Measurements from ENCODE around the gene DNM3.
A peak's percentile ranks its signal among the peaks of the same experiment; 100 is the strongest.

The DNM3 gene

DNA sequence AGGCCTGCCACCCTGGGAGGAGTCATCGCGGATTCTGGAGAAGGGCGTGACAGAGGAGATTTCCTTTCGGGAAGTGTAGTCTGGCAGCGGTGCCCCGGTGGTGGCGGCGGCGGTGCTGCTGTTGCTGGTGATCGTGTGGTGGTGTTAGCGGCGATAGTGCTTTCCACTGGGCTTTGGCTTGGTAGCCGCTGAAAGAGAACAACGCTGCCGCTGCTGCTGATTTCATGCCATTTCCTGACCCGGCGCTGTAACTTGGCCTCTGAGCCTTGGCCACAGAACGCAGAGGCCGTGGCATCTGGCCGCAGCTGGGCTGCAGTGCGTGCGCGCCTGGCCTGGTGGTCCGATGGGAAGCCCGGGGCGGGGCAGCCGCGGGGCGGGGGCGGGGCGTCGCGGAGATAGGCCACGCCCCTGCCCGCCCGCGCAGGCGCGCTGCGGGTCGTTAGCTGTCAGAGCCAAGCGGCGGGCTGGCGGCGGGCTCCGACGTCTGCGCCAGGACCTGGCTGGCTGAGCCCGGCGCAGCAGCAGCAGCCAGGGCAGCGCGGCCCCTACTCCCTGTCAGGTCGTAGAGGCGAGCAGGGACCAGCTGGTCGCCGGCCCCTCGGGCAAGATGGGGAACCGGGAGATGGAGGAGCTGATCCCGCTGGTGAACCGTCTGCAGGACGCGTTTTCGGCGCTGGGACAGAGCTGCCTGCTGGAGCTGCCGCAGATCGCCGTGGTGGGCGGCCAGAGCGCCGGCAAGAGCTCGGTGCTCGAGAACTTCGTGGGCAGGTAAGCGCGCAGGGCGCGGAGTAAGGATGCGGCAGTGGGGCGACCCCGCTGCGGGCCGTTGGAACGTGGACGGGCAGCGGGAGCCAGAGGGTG lies at the start of gene DNM3:
Gene DNM3, plus strand, starts transcription at position 449 of the 861 bp plus-strand sequence. Its CDS starts 159 bp downstream, at position 608.
- peak; percentile 89 for DNase-seq (ENCODE audit: low spot score)
- peak within 1 kb of the TSS; percentile 67 to 79 for H3K27ac ChIP-seq
- TF ChIP-seq, protein P1, sequence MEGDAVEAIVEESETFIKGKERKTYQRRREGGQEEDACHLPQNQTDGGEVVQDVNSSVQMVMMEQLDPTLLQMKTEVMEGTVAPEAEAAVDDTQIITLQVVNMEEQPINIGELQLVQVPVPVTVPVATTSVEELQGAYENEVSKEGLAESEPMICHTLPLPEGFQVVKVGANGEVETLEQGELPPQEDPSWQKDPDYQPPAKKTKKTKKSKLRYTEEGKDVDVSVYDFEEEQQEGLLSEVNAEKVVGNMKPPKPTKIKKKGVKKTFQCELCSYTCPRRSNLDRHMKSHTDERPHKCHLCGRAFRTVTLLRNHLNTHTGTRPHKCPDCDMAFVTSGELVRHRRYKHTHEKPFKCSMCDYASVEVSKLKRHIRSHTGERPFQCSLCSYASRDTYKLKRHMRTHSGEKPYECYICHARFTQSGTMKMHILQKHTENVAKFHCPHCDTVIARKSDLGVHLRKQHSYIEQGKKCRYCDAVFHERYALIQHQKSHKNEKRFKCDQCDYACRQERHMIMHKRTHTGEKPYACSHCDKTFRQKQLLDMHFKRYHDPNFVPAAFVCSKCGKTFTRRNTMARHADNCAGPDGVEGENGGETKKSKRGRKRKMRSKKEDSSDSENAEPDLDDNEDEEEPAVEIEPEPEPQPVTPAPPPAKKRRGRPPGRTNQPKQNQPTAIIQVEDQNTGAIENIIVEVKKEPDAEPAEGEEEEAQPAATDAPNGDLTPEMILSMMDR (IDR thresholded peaks at IDR 0.05): no peak

DNA sequence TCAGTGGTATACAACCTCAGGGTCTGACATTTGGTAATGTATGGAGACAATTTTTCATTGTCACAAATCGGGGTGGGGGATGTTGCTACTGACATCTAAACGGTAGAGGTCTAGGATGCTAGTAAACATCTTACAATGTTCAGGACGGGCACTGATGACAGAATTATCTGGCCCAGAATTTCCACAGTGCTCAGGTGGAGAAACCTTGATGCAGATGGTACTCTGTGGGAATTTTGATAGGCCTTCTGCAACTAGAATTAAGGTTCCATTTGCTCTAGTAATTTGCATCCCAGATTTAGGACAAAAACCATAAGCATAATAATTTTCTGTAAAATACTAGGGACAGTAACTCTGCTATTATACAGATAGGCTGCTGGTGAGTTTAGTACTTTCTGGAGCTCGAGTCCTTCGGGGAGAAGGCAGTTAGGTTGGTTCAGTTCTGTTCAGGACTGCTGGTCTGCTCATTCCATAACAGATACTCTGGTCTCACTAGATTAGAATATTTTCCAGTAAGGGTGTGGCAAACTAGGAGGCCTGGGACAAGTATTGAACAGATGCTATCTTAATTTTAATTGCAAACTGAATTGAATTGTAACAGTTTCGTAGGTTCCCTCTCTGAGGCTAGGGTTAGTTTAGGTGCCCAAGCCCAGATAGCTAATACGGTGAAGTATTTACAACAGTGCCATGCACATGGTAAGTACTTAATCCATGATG lies 48.5 kb upstream of the DNM3 start:
- DNase-seq (ENCODE audit: low spot score): no peak
- TF ChIP-seq, protein P1 (IDR thresholded peaks at IDR 0.05): no peak
- H3K4me3 ChIP-seq: no peak overlapping the region
- H3K27ac ChIP-seq: no peak overlapping the region

More for the DNA sequence above, at the start of gene DNM3:
- peak within 1 kb of the TSS; percentile 95 for H3K4me3 ChIP-seq

DNA sequence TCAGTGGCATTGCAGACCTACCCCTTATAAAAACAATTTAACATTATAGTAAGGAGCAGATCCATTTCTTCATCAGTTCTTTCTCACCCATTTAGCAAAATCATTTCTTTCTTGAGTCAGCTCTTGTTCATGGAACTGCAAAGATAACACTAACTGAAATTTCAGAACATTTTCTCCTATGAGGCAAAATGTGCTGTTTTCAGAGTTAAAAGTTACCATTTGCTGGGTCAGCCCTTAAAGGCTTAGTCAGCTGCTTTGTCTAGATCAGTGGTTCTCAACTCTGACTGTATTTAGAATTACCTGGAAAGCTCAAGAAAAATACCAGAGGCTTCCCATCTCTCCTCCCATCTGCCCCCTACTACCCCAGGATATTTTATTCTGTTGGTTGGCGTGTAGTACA lies 47.7 kb upstream of the DNM3 start:
- DNase-seq (ENCODE audit: low spot score): no peak
- no peak overlapping the region for H3K27ac ChIP-seq
- H3K4me3 ChIP-seq: no peak overlapping the region
- TF ChIP-seq, protein P1 (IDR thresholded peaks at IDR 0.05): no peak

DNA sequence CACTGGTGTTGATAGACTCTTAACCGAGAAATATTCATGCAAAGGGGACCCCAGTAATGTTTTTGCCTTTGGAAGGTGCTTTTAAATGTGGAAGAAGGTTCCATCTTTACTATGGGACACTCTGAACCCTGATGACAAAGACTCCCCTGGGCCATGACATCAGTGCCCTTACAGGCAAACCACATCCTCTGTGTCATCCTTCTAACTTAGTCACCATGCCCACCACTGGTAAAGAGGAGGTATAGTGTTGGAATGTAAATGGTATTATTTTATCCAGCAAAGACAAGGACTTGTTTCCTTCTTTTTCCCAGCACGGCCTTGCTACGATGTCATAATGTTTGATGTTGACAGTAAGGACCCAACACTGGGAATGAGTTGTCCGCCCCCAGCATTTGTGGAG lies 47.2 kb upstream of the DNM3 start:
- no peak overlapping the region for H3K4me3 ChIP-seq
- no peak overlapping the region for H3K27ac ChIP-seq
- TF ChIP-seq, protein P1 (IDR thresholded peaks at IDR 0.05): no peak
- no peak for DNase-seq (ENCODE audit: low spot score)

DNA sequence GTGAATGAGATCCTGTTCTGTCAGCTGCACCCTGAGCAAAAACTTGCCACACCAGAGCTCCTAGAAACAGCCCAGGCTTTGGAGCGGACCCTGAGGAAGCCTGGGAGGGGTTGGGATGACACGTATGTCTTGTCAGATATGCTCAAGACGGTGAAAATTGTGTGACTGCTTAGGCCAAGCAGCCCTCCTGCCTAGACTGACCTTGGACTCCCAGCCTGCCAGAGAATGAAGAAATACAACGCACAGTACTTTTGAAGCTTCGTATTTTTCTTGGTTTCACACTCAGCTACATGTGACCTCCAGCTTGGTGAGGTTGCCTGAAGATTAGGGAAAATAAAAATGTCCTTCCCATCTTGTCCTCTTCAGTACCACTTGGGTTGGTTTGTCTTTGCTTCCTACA lies 44.7 kb upstream of the DNM3 start:
- no peak for DNase-seq (ENCODE audit: low spot score)
- TF ChIP-seq, protein P1 (IDR thresholded peaks at IDR 0.05): no peak
- no peak overlapping the region for H3K4me3 ChIP-seq
- H3K27ac ChIP-seq: no peak overlapping the region

DNA sequence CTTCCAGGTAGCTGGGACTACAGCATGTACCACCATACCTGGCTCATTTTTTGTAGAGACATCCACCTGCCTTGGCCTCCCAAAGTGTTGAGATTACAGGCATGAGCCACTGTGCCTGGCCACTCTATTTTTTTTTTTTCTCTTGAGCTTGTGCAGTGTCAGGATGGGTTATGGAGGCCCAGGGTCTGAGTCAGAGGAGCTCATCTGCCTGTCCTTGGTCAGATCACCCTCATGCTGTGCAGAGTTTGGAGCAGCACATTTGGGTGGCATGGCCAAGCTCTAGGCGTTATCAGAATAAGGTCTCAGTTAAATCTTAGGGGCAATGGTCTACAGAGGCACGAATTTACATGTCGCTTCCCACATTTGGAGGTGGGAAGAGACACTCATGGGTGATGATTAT lies 43.0 kb upstream of the DNM3 start:
- TF ChIP-seq, protein P1 (IDR thresholded peaks at IDR 0.05): no peak
- no peak overlapping the region for H3K4me3 ChIP-seq
- DNase-seq (ENCODE audit: low spot score): no peak
- no peak overlapping the region for H3K27ac ChIP-seq

Measured in coronary artery (tissue), 2 donors.